Astrocyte of the spinal cord (primary cell): ENCODE results near the gene RBBP8NL.
A peak's percentile ranks its signal among the peaks of the same experiment; 100 is the strongest.

ENCODE experiments used
- DNase-seq: peaks from one replicate; pipeline ENCODE4 v3.0.0; 2011; ENCODE audit warnings: low read depth, low spot score
- H3K4me3 ChIP-seq: 2 replicates; pipeline ENCODE4 v1.5.1; 2011; ENCODE audit warnings: low read depth, mild to moderate bottlenecking, low read length, moderate library complexity
- CTCF ChIP-seq: IDR thresholded peaks from 2 replicates; pipeline ENCODE4 v1.5.1; 2012; ENCODE audit warnings: low read depth, mild to moderate bottlenecking, low read length, inconsistent platforms
- in situ Hi-C: cut with HindIII; loops from 2 replicates; pipeline ENCODE4 v1.10.0; 2017; ENCODE audit warnings: low sequenced_read_pairs

Gene RBBP8NL

GRCh38 chr20:62451156-62451767, 23.9 kb upstream of the RBBP8NL start:
- in situ Hi-C loops, result no loop called here
- DNase-seq, result no peak
- TF ChIP-seq CTCF, result no peak
- no peak overlapping the region for H3K4me3 ChIP-seq

GRCh38 chr20:62449951-62450691, 22.8 kb upstream of the RBBP8NL start:
- no peak for DNase-seq
- peak; percentile 13 for TF ChIP-seq CTCF
- in situ Hi-C loops, result no loop called here
- no peak overlapping the region for H3K4me3 ChIP-seq

- in situ Hi-C loops, result no loop called here
- TF ChIP-seq CTCF, result no peak
- no peak for DNase-seq
- H3K4me3 ChIP-seq, result no peak overlapping the region
Observed at GRCh38 chr20:62448788-62449187, 21.4 kb upstream of the RBBP8NL start.

- in situ Hi-C loops, result no loop called here
- TF ChIP-seq CTCF, result no peak
- no peak for DNase-seq
Observed at GRCh38 chr20:62448038-62448437, 20.7 kb upstream of the RBBP8NL start.

GRCh38 chr20:62446888-62447869, 19.8 kb upstream of the RBBP8NL start:
- no peak for DNase-seq
- no peak for TF ChIP-seq CTCF
- H3K4me3 ChIP-seq, result no peak overlapping the region
- in situ Hi-C loops, result no loop called here

More at GRCh38 chr20:62448038-62448437, 20.7 kb upstream of the RBBP8NL start:
- no peak overlapping the region for H3K4me3 ChIP-seq

GRCh38 chr20:62446481-62446880, 19.1 kb upstream of the RBBP8NL start:
- in situ Hi-C loops, result no loop called here
- no peak for DNase-seq
- no peak for TF ChIP-seq CTCF
- no peak overlapping the region for H3K4me3 ChIP-seq
